DND-41 (cell line): ENCODE measurements around the gene PAQR4.

Source experiments
- ATAC-seq: fragments of 200-7000 bp; cut with Tn5 transposase; 3 replicates; pipeline ENCODE4 v1.9.1; 2021; ENCODE audit warnings: low read depth; ENCODE audit not compliant: insufficient read depth
- DNase-seq: peaks from one replicate; pipeline ENCODE4 v3.0.0-alpha.2; 2020
- H2AFZ ChIP-seq: 2 replicates; pipeline ENCODE4 v1.6.0; 2012; ENCODE audit warnings: low read depth, low read length
- H3K27ac ChIP-seq: 2 replicates; pipeline ENCODE4 v1.5.1; 2012; ENCODE audit warnings: low read length, inconsistent platforms
- H3K27me3 ChIP-seq: fragments of 200-600 bp; sonication (generic); 2 replicates; pipeline ENCODE4 v1.6.0; 2012; ENCODE audit warnings: low read length, mild to moderate bottlenecking, inconsistent platforms; ENCODE audit not compliant: insufficient read depth, poor library complexity
- H3K36me3 ChIP-seq: 2 replicates; pipeline ENCODE4 v1.5.1; 2012; ENCODE audit warnings: low read length, inconsistent platforms; ENCODE audit not compliant: insufficient read depth
- H3K4me1 ChIP-seq: 2 replicates; pipeline ENCODE4 v1.5.1; 2012; ENCODE audit warnings: mild to moderate bottlenecking, low read length; ENCODE audit not compliant: insufficient read depth
- H3K4me2 ChIP-seq: 2 replicates; pipeline ENCODE4 v1.6.0; 2012; ENCODE audit warnings: mild to moderate bottlenecking, moderate library complexity, low read length, inconsistent platforms; ENCODE audit not compliant: insufficient read depth
- H3K4me3 ChIP-seq, 2 experiments: fragments of 200-600 bp in 1 of 2; shearing (Covaris generic) in 1 of 2; 2 replicates each; pipeline ENCODE4 v1.5.1; 2012 to 2016; ENCODE audit warnings: inconsistent platforms in 2 of 2, low read length in 2 of 2, mild to moderate bottlenecking in 2 of 2, low read depth in 1 of 2, moderate library complexity in 1 of 2
- H3K79me2 ChIP-seq: 2 replicates; pipeline ENCODE4 v1.6.0; 2012; ENCODE audit warnings: low read length, inconsistent platforms; ENCODE audit not compliant: insufficient read depth
- H3K9ac ChIP-seq: 2 replicates; pipeline ENCODE4 v1.6.0; 2012; ENCODE audit warnings: low read depth, mild to moderate bottlenecking, inconsistent platforms, low read length, moderate library complexity
- H3K9me3 ChIP-seq: 2 replicates; pipeline ENCODE4 v1.5.1; 2012; ENCODE audit warnings: low read length, moderate library complexity, mild to moderate bottlenecking, inconsistent platforms; ENCODE audit not compliant: insufficient read depth, severe bottlenecking
- H4K20me1 ChIP-seq: 2 replicates; pipeline ENCODE4 v1.6.0; 2012; ENCODE audit warnings: low read length; ENCODE audit not compliant: insufficient read depth
- EZH2 ChIP-seq: IDR thresholded peaks from 3 replicates; pipeline ENCODE4 v1.6.1; 2012; ENCODE audit warnings: borderline replicate concordance, low read depth, mild to moderate bottlenecking, moderate library complexity, low read length, inconsistent platforms; ENCODE audit not compliant: severe bottlenecking
- TF ChIP-seq, protein P1 (sequence below): IDR thresholded peaks from 2 replicates; pipeline ENCODE4 v1.5.1; 2012; ENCODE audit warnings: borderline replicate concordance, low read length, moderate library complexity, mild to moderate bottlenecking; ENCODE audit not compliant: poor library complexity, severe bottlenecking; ENCODE audit errors: extremely low read depth

Gene PAQR4

GRCh38 chr16:2953706-2954627 lies 15.2 kb upstream of the PAQR4 start:
- H3K4me1 ChIP-seq, result no peaks in the 10 kb centered on the region
- H3K9ac ChIP-seq, result no peak overlapping the region
- DNase-seq (no peak), ATAC-seq (0 out of 3 replicates have a peak, but pooled peaks have one; percentile 26)
- no peaks in the 10 kb centered on the region for H3K27me3 ChIP-seq
- no peaks in the 10 kb centered on the region for H3K9me3 ChIP-seq
- H3K4me3 ChIP-seq, result no peak overlapping the region
- no peak overlapping the region for H3K4me2 ChIP-seq
- no peak overlapping the region for H2AFZ ChIP-seq
- H4K20me1 ChIP-seq, result no peaks in the 10 kb centered on the region; the same call in 1 of the 2 replicates
- H3K27ac ChIP-seq, result no peak overlapping the region
- TF ChIP-seq, protein P1, sequence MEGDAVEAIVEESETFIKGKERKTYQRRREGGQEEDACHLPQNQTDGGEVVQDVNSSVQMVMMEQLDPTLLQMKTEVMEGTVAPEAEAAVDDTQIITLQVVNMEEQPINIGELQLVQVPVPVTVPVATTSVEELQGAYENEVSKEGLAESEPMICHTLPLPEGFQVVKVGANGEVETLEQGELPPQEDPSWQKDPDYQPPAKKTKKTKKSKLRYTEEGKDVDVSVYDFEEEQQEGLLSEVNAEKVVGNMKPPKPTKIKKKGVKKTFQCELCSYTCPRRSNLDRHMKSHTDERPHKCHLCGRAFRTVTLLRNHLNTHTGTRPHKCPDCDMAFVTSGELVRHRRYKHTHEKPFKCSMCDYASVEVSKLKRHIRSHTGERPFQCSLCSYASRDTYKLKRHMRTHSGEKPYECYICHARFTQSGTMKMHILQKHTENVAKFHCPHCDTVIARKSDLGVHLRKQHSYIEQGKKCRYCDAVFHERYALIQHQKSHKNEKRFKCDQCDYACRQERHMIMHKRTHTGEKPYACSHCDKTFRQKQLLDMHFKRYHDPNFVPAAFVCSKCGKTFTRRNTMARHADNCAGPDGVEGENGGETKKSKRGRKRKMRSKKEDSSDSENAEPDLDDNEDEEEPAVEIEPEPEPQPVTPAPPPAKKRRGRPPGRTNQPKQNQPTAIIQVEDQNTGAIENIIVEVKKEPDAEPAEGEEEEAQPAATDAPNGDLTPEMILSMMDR, result no peak
- no peak for TF ChIP-seq EZH2
- H3K36me3 ChIP-seq, result peaks cover 7% of the 10 kb centered on the region
- no peaks in the 10 kb centered on the region for H3K79me2 ChIP-seq

DNA sequence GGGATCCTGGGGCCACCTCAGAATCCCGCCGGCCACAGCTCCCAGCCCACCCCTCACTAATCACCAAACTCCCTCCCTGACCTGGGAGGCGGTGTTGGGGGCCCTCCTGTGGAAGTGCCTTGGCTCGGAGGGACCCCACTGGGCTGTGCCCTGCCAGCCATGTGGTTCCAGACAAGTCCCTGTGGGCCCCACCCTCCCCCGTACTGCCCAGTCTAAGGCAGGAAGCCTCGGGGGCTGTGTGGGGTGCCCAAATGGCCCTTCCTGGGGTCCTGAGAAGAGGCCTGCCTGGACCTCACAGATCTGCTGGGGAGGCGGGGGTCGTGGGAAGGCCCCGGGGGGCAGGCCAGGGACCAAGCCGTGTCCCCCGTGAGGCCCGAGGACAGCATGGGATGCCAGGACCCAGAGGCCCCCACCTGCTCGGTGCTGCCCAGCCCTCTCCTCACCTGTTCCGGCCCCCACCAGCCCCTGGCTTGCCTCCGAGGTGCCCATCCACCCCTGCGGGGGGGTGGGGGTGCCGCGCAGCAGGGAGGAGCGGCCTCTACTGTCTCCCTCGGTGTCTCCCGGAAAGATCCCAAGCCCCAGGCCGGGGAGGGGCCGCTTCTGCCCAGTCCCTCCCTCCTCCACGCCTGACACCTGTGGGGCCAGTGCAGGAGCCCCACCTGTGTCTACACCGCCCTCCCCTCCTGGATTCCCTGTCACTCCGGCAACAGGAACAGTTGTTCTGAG lies 14.3 kb upstream of the PAQR4 start:
- ATAC-seq (no peak), DNase-seq (no peak)
- TF ChIP-seq, protein P1, result no peak
- no peak for TF ChIP-seq EZH2
- Histone ChIP-seq H3K27ac (no peak overlapping the region), H3K9me3 (no peaks in the 10 kb centered on the region), H3K4me3 (no peak overlapping the region), H3K79me2 (no peaks in the 10 kb centered on the region), H3K9ac (no peak overlapping the region), H3K4me1 (no peaks in the 10 kb centered on the region), H3K4me2 (no peak overlapping the region), H4K20me1 (no peaks in the 10 kb centered on the region; the same call in 1 of the 2 replicates), H3K36me3 (peaks cover under 1% of the 10 kb centered on the region; the same call in 1 of the 2 replicates), H2AFZ (no peak overlapping the region), H3K27me3 (no peaks in the 10 kb centered on the region)

DNA sequence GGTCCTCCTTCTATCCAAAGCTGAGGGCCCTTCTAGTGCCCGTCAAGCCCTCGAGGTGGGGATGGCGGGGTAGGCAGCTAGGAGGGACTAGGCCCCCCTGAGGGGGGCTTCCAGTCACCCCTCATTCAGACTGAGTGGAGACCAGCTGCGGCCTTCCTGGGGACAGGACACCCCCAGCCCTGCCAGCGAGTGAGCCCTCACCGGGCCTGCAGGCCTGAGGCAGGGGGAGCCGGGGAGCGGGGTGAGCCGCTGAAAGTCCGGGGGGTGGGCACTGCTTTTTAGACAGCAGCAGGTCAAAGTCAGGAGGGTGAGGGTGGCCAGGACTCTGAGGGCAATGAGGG lies 13.7 kb upstream of the PAQR4 start:
- H2AFZ ChIP-seq, result no peak overlapping the region
- TF ChIP-seq, protein P1, result no peak
- TF ChIP-seq EZH2, result no peak

More for the DNA sequence above, 13.7 kb upstream of the PAQR4 start:
- Histone ChIP-seq H4K20me1 (no peaks in the 10 kb centered on the region; the same call in 1 of the 2 replicates), H3K4me2 (no peak overlapping the region), H3K27me3 (no peaks in the 10 kb centered on the region), H3K27ac (no peak overlapping the region), H3K79me2 (no peaks in the 10 kb centered on the region), H3K36me3 (no peaks in the 10 kb centered on the region), H3K9me3 (no peaks in the 10 kb centered on the region), H3K4me3 (no peak overlapping the region), H3K4me1 (no peaks in the 10 kb centered on the region), H3K9ac (no peak overlapping the region)
- DNase-seq (no peak), ATAC-seq (no peak)
